Central memory CD8-positive, alpha-beta T cell (primary cell): ENCODE measurements around the gene CMKLR1.
A peak's percentile ranks its signal among the peaks of the same experiment; 100 is the strongest.

Experiments used
- ATAC-seq: fragments of 150-1000 bp; cut with Tn5 transposase; replicated peaks from 2 replicates; pipeline ENCODE4 v1.10.0; 2022; ENCODE audit warnings: mild to moderate bottlenecking, moderate FRiP score, moderate number of reproducible peaks; ENCODE audit not compliant: poor library complexity, severe bottlenecking; ENCODE audit errors: extremely low read depth
- DNase-seq, 2 donors: peaks; one replicate each; pipeline ENCODE4 v3.0.0; 2021; ENCODE audit warnings: low spot score in 2 of 2
- H3K27ac Mint-ChIP-seq: one replicate; pipeline ENCODE4 v1.8.0; 2022; ENCODE audit warnings: low read depth, mild to moderate bottlenecking, moderate library complexity, mixed read lengths
- H3K27me3 Mint-ChIP-seq: one replicate; pipeline ENCODE4 v1.8.0; 2022; ENCODE audit warnings: mixed read lengths
- H3K36me3 Mint-ChIP-seq: one replicate; pipeline ENCODE4 v1.8.0; 2022; ENCODE audit warnings: mild to moderate bottlenecking, moderate library complexity, mixed read lengths; ENCODE audit not compliant: insufficient read depth
- H3K4me1 Mint-ChIP-seq: one replicate; pipeline ENCODE4 v1.8.0; 2022; ENCODE audit warnings: mixed read lengths
- H3K4me3 Mint-ChIP-seq: one replicate; pipeline ENCODE4 v1.8.0; 2022; ENCODE audit warnings: mild to moderate bottlenecking, moderate library complexity, mixed read lengths
- H3K9me3 Mint-ChIP-seq: one replicate; pipeline ENCODE4 v1.8.0; 2022; ENCODE audit warnings: mixed read lengths

CMKLR1 gene

DNA sequence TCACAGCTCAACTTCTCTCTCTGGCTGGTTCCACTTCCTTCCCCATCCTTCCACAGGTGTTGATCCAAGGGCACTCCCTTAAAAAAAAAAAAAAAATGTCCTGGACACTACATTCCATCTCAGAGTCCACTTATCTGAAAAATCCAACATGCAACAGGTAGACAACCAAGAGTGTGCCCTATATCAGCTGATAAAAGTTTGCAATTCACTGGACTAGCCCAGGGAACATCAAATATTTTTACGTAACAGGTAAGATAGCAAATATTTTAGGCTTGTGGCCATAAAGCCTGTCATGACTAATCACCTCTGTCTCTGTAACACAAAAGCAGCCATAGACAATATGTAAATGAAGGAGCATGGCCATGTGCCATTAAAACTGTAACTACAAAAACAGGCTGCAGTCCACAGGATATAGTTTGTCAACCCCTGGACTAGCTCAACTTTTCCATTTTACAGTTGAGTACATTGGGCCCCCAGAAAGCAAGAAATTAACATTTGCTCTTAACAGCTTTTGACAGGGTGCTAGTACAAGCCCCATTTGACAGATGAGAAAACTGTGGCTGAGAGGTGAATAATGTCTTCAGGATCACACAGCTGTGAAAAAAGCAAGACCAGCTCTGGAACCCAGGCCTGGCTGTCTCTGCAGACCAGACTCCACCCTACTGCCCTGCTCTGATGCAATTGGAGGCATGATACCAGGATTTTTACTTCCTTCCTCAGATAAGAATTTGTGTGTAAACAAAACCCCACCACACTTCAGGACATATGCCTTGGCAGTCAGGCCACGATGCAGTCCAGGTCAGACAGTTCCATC is 68.9 kb downstream of the CMKLR1 start:
- DNase-seq = no peak
- Mint-ChIP-seq H3K36me3 (no peaks in the 10 kb centered on the region), H3K27ac (no peak overlapping the region), H3K9me3 (no peaks in the 10 kb centered on the region), H3K4me3 (no peak overlapping the region), H3K27me3 (no peaks in the 10 kb centered on the region), H3K4me1 (no peaks in the 10 kb centered on the region)
- no peak for ATAC-seq

- H3K36me3 Mint-ChIP-seq = no peaks in the 10 kb centered on the region
- DNase-seq = no peak
- peaks cover 9% of the 10 kb centered on the region for H3K27me3 Mint-ChIP-seq
- ATAC-seq = no peak
- no peaks in the 10 kb centered on the region for H3K9me3 Mint-ChIP-seq
- no peak overlapping the region for H3K4me3 Mint-ChIP-seq
- no peak overlapping the region for H3K27ac Mint-ChIP-seq
- H3K4me1 Mint-ChIP-seq = no peaks in the 10 kb centered on the region
These were observed 69.9 kb downstream of the CMKLR1 start for GRCh38 chr12:108269224-108269623.

- H3K27ac Mint-ChIP-seq = no peak overlapping the region
- no peak overlapping the region for H3K4me3 Mint-ChIP-seq
- H3K9me3 Mint-ChIP-seq = no peaks in the 10 kb centered on the region
- no peaks in the 10 kb centered on the region for H3K4me1 Mint-ChIP-seq
- ATAC-seq = no peak
- H3K27me3 Mint-ChIP-seq = peaks cover 9% of the 10 kb centered on the region
- no peak for DNase-seq
- no peaks in the 10 kb centered on the region for H3K36me3 Mint-ChIP-seq
These were observed 70.7 kb downstream of the CMKLR1 start for GRCh38 chr12:108268397-108268796.

DNA sequence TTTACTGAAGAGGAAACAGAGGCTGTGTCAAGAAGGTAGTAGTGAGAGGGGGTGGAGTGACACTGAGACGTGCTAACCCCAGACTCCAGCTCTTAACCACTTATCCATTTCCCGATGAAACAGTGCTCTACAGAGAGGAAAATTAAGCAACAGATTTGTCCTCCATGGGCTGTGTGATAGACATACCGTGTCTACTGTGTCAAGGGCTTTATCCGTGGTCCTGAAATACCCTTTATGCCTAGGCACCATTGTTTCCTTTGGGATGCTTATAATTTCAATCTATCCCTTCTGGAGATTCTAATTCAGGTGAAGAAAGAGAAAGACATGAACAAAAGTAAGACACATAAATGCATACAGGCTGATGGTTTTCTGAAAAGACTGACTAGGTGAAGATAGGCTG is 71.7 kb downstream of the CMKLR1 start:
- no peak for DNase-seq
- Mint-ChIP-seq H3K4me1 (no peaks in the 10 kb centered on the region), H3K9me3 (no peaks in the 10 kb centered on the region), H3K27me3 (peaks cover 9% of the 10 kb centered on the region), H3K27ac (no peak overlapping the region), H3K36me3 (no peaks in the 10 kb centered on the region), H3K4me3 (no peak overlapping the region)
- no peak for ATAC-seq

DNA sequence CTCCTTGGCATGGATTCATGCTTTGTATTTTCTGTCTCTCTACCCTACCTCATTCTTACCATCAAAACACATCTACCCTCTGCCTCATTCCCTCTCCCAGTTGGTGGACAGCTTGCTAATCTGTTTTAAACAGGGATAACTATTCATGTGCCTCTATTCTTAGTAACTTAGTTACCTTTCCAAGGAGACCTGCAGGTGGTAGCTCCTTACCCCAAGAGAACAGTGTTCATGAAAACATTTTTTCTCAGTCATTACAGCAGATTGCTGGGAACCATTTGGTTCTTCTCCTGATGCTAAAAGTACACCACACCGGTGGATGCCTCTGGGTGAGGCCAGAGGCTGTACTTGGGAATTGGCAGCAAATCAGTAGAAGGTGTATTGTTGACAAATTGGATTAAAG is 73.0 kb downstream of the CMKLR1 start:
- no peak for DNase-seq
- Mint-ChIP-seq H3K4me1 (no peaks in the 10 kb centered on the region), H3K27me3 (peaks cover 9% of the 10 kb centered on the region), H3K9me3 (peaks cover under 1% of the 10 kb centered on the region), H3K4me3 (no peak overlapping the region), H3K27ac (no peak overlapping the region), H3K36me3 (no peaks in the 10 kb centered on the region)
- no peak for ATAC-seq

- H3K36me3 Mint-ChIP-seq = no peaks in the 10 kb centered on the region
- ATAC-seq = no peak
- H3K9me3 Mint-ChIP-seq = peaks cover 7% of the 10 kb centered on the region
- H3K27me3 Mint-ChIP-seq = peaks cover 9% of the 10 kb centered on the region
- no peak for DNase-seq
- H3K27ac Mint-ChIP-seq = no peak overlapping the region
- H3K4me1 Mint-ChIP-seq = no peaks in the 10 kb centered on the region
- no peak overlapping the region for H3K4me3 Mint-ChIP-seq
These were observed 73.6 kb downstream of the CMKLR1 start for GRCh38 chr12:108265505-108265904.

DNA sequence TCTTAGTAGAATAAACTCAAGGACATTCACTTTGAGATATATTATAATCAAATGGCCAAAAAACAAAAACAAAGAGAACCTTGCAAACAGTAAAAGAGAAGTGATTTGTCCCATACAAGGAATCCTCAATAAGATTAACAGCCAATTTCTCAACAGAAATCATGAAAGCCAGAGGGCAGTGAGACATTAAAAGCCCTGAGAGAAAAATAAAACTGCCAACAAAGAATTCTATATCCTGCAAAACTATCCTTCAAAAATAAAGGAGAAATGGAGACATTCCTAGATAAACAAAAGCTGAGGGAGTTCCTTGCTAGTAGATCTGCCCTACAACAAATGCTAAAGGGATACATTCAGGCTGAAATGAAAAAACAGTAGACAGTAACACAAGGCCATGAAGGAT is 78.1 kb downstream of the CMKLR1 start:
- Mint-ChIP-seq H3K36me3 (no peaks in the 10 kb centered on the region), H3K27ac (no peak overlapping the region), H3K4me1 (no peaks in the 10 kb centered on the region), H3K27me3 (peaks cover 9% of the 10 kb centered on the region), H3K4me3 (no peak overlapping the region), H3K9me3 (peaks cover 10% of the 10 kb centered on the region)
- DNase-seq = no peak
- no peak for ATAC-seq

- DNase-seq (no peak), ATAC-seq (no peak)
- H3K36me3 Mint-ChIP-seq = no peaks in the 10 kb centered on the region
- H3K4me3 Mint-ChIP-seq = no peak overlapping the region
- peaks cover 10% of the 10 kb centered on the region for H3K9me3 Mint-ChIP-seq
- no peak overlapping the region for H3K27ac Mint-ChIP-seq
- H3K27me3 Mint-ChIP-seq = peaks cover 8% of the 10 kb centered on the region
- H3K4me1 Mint-ChIP-seq = no peaks in the 10 kb centered on the region
These were observed 79.1 kb downstream of the CMKLR1 start for GRCh38 chr12:108260039-108260438.

GRCh38 chr12:108257610-108258106 is 81.5 kb downstream of the CMKLR1 start:
- Mint-ChIP-seq H3K27ac (no peak overlapping the region), H3K9me3 (peaks cover 10% of the 10 kb centered on the region), H3K36me3 (no peaks in the 10 kb centered on the region), H3K4me3 (no peak overlapping the region), H3K27me3 (peaks cover 10% of the 10 kb centered on the region), H3K4me1 (peaks cover 11% of the 10 kb centered on the region)
- DNase-seq = no peak
- no peak for ATAC-seq

DNA sequence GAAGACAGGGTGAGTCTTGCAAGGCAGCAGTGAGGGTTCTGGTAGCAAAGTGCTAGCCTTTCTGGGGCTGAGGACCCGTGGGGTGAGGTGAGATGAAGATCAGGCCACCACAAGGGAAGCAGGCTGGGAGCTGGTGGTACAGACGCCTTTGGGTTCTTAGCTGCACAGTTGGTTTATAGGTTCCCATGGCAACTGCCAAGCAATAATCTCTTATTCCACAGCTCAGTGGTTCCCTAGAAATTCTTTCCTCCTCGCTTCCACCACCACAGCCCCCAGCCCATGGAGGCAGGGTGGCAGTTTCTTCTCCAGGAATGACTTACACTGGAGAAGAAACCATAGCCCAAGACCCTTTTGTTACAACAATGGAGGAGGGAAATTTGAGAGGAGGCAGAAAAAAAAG is 82.1 kb downstream of the CMKLR1 start:
- no peak for ATAC-seq
- Mint-ChIP-seq H3K27me3 (peaks cover 12% of the 10 kb centered on the region), H3K4me3 (no peak overlapping the region), H3K9me3 (peaks cover 10% of the 10 kb centered on the region), H3K27ac (no peak overlapping the region), H3K36me3 (no peaks in the 10 kb centered on the region), H3K4me1 (peaks cover 11% of the 10 kb centered on the region)
- DNase-seq = no peak

DNA sequence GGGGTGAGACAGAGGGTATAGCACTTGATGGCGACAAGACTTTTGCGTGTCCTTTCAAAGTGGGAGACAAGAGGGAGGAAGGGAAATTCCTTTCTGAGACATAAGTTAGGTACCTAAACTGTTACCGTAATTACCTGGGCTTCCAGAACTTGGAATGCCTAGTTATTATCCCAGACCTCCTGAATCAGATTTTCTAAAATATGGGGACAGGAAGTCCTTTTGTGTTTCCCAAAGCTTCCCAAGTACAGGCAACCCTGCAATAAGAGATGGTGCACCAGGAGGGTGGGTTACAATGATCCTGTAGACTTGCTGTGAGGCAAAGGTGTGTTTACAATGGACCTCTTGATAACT is 83.9 kb downstream of the CMKLR1 start:
- Mint-ChIP-seq H3K4me1 (peaks cover 11% of the 10 kb centered on the region), H3K9me3 (no peaks in the 10 kb centered on the region), H3K4me3 (no peak overlapping the region), H3K27ac (no peak overlapping the region), H3K36me3 (peaks cover 1% of the 10 kb centered on the region), H3K27me3 (peaks cover 21% of the 10 kb centered on the region)
- no peak for ATAC-seq
- DNase-seq = no peak

DNA sequence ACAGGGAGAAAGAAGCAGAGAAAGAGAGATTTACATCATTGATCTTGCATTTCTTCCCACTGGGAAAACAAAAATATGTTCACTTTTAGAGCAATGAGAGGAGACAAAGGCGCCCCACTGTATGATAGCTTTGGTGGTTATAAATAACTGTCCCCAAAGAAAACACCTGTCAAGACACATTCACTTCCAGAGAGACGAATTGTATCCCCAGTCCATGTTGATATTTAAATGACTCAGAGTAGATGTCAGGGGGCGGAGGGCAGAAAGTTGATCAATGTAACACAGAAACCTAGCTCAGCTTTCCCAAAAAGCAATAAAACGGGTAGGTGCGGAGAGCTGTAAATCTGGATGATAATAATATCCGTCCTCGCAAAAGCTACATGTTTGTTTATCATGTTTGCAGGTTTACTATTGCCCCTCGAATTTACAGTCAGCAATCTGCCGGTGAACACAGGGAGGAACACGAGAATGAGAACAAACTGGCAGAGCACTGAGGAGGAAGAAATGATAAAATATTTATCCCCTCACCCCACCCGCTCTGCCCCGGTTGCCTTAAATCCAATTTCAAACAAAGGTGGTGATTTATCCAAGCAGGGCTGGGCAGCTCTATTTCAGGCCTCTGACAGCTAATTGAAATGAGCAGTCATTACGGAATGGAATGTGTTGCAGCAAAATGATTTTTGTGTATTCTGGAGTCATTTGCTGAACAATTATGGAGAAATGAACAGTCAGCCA is 84.4 kb downstream of the CMKLR1 start:
- no peaks in the 10 kb centered on the region for H3K9me3 Mint-ChIP-seq

GRCh38 chr12:108254030-108254429 is 85.1 kb downstream of the CMKLR1 start:
- Mint-ChIP-seq H3K9me3 (no peaks in the 10 kb centered on the region), H3K4me3 (no peak overlapping the region), H3K27ac (peak overlapping the region; percentile 12), H3K4me1 (peaks cover 11% of the 10 kb centered on the region), H3K36me3 (peaks cover 1% of the 10 kb centered on the region), H3K27me3 (peaks cover 32% of the 10 kb centered on the region)
- DNase-seq = no peak
- ATAC-seq = no peak

More for the DNA sequence above, 84.4 kb downstream of the CMKLR1 start:
- Mint-ChIP-seq H3K36me3 (peaks cover 1% of the 10 kb centered on the region), H3K4me1 (peaks cover 11% of the 10 kb centered on the region), H3K27me3 (peaks cover 26% of the 10 kb centered on the region), H3K27ac (no peak overlapping the region), H3K4me3 (no peak overlapping the region)
- ATAC-seq (no peak), DNase-seq (no peak)
